NB4 (cell line): ENCODE measurements around the gene SYNGR3.

Experiments used
- CTCF ChIP-seq: IDR thresholded peaks from one replicate; pipeline ENCODE4 v1.5.1; 2012; ENCODE audit warnings: low read depth, low read length
- POLR2A ChIP-seq: IDR thresholded peaks from 2 replicates; pipeline ENCODE4 v1.6.1; 2011; ENCODE audit warnings: mild to moderate bottlenecking; ENCODE audit not compliant: insufficient read length; ENCODE audit errors: extremely low read depth

GRCh38 chr16:1959269-1960039 lies 30.3 kb upstream of the SYNGR3 start, which contains the start of gene NDUFB10:
- TF ChIP-seq CTCF: peak; percentile 66
- TF ChIP-seq POLR2A: peak; percentile 93
